Naive B cell (primary cell): ENCODE measurements around the gene MSH6. TPM values are rescaled to one million over a fixed set of nuclear protein-coding genes. Genes with fewer than 3 reads are reported as not detected.

Source experiments
- ATAC-seq, 2 donors: fragments of 150-1000 bp; cut with Tn5 transposase; 2 replicates each; pipeline ENCODE4 v1.10.0; 2021; ENCODE audit warnings: low read depth in 2 of 2, mild to moderate bottlenecking in 2 of 2, moderate library complexity in 2 of 2
- DNase-seq: peaks from one replicate; pipeline ENCODE4 v3.0.0; 2022
- H3K27ac Mint-ChIP-seq, 6 donors: one replicate each; pipeline ENCODE4 v1.8.0; 2020 to 2022; ENCODE audit warnings: mild to moderate bottlenecking in 6 of 6, mixed read lengths in 6 of 6, moderate library complexity in 5 of 6, inconsistent platforms in 2 of 6
- H3K27me3 Mint-ChIP-seq, 3 donors: one replicate each; pipeline ENCODE4 v1.8.0; 2021 to 2022; ENCODE audit warnings: mixed read lengths in 3 of 3, mild to moderate bottlenecking in 1 of 3
- H3K36me3 Mint-ChIP-seq, 2 donors: one replicate each; pipeline ENCODE4 v1.8.0; 2020 to 2022; ENCODE audit warnings: mixed read lengths in 2 of 2, inconsistent platforms in 1 of 2, mild to moderate bottlenecking in 1 of 2
- H3K4me1 Mint-ChIP-seq, 3 donors: one replicate each; pipeline ENCODE4 v1.8.0; 2020 to 2022; ENCODE audit warnings: mixed read lengths in 3 of 3, inconsistent platforms in 1 of 3, mild to moderate bottlenecking in 1 of 3, moderate library complexity in 1 of 3
- H3K4me3 Mint-ChIP-seq, 8 donors: one replicate each; pipeline ENCODE4 v1.8.0; 2020 to 2022; ENCODE audit warnings: mild to moderate bottlenecking in 8 of 8, mixed read lengths in 8 of 8, moderate library complexity in 8 of 8, inconsistent platforms in 2 of 8
- H3K9me3 Mint-ChIP-seq, 7 donors: one replicate each; pipeline ENCODE4 v1.8.0; 2020 to 2022; ENCODE audit warnings: mixed read lengths in 7 of 7, mild to moderate bottlenecking in 5 of 7, inconsistent platforms in 2 of 7, moderate library complexity in 1 of 7
- polyA plus RNA-seq, 6 donors: library from polyadenylated mRNA; unstranded; fragments of 300-500 nt; fragmentation: Illumina TruSeq; gene quantifications; one replicate each; pipeline ENCODE4 v1.2.3, GENCODE V29; 2021; ENCODE audit warnings: low read depth in 6 of 6

The MSH6 gene
- polyA plus RNA-seq, 6 donors from 2014 or later, result 10.5 to 30.1 (median 15.3) TPM

DNA sequence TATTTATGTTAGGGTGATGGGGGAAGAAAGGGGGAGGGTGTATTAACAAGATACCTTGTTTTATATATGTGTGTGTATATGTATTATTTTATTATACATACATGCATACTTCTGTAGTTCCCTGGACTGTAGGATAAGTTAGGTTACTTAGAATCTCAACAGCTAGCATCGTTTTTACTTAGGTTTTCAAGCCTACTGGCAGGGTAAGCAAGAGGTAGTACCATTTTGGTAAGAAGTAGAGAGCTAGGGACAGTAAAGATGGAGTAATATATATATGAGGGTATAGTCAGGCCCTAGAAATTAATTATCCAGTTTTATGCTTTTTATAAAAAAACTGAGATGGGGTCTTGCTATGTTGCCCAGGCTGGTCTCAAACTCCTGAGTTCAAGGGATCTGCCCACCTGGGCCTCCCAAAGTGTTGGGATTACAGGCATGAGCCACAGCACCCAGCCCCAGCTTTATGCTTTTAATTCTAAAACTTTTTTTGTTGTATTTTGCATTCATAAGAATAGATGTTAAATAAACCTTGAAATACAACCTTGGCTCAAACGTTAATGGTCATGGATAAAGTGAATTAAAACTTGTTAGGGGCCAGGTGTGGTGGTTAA lies 13.2 kb downstream of the MSH6 start:
- peaks cover 10 to 32% of the 10 kb centered on the region in 2 donors for H3K36me3 Mint-ChIP-seq
- H3K27ac Mint-ChIP-seq, result peak overlapping the region in 1 of 6 donors; percentile 39
- H3K4me1 Mint-ChIP-seq, result peaks cover 0 to 13% (median 5%) of the 10 kb centered on the region in 3 donors
- no peaks in the 10 kb centered on the region for H3K27me3 Mint-ChIP-seq
- no peak for DNase-seq
- no peaks in the 10 kb centered on the region for H3K9me3 Mint-ChIP-seq
- ATAC-seq, result no peak
- H3K4me3 Mint-ChIP-seq, result no peak overlapping the region

DNA sequence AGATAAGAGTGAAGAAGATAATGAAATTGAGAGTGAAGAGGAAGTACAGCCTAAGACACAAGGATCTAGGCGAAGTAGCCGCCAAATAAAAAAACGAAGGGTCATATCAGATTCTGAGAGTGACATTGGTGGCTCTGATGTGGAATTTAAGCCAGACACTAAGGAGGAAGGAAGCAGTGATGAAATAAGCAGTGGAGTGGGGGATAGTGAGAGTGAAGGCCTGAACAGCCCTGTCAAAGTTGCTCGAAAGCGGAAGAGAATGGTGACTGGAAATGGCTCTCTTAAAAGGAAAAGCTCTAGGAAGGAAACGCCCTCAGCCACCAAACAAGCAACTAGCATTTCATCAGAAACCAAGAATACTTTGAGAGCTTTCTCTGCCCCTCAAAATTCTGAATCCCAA lies 15.7 kb downstream of the MSH6 start:
- H3K27ac Mint-ChIP-seq, result peak overlapping the region in 4 of 6 donors; percentile 15 to 89 (median 46)
- H3K4me1 Mint-ChIP-seq, result peaks cover 0 to 13% (median 5%) of the 10 kb centered on the region in 3 donors
- H3K27me3 Mint-ChIP-seq, result no peaks in the 10 kb centered on the region
- H3K4me3 Mint-ChIP-seq, result no peak overlapping the region
- no peak for DNase-seq
- H3K9me3 Mint-ChIP-seq, result peaks cover 3 to 9% (median 7%) of the 10 kb centered on the region in 7 donors
- ATAC-seq, result no peak
- peaks cover 19 to 42% of the 10 kb centered on the region in 2 donors for H3K36me3 Mint-ChIP-seq

GRCh38 chr2:47799031-47799609 lies 16.2 kb downstream of the MSH6 start:
- Mint-ChIP-seq H3K27ac (peak overlapping the region in 3 of 6 donors; percentile 18 to 41 (median 33)), H3K4me3 (peak overlapping the region in 1 of 8 donors; percentile 48), H3K4me1 (peaks cover 0 to 13% (median 5%) of the 10 kb centered on the region in 3 donors), H3K27me3 (no peaks in the 10 kb centered on the region), H3K9me3 (peaks cover 3 to 10% (median 7%) of the 10 kb centered on the region in 7 donors), H3K36me3 (peaks cover 21 to 47% of the 10 kb centered on the region in 2 donors)
- DNase-seq (no peak), ATAC-seq (no peak)

DNA sequence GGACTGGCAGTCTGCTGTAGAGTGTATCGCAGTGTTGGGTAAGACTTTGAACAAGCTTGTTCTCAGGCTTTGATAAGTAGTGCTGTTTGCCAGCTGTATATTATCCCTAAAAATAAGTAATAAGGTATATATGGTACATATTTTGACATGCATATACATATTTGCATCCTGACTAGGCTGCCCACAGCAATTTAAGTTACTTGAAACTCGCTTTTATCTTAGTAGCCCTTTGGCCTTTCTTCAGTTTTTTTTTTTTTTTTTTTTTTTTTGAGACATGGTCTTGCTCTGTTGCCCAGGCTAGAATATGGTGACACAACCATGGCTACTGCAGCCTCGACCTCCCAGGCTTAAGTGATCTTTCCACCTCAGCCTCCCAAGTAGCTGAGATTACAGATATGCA lies 18.2 kb downstream of the MSH6 start:
- Mint-ChIP-seq H3K27me3 (no peaks in the 10 kb centered on the region), H3K27ac (no peak overlapping the region), H3K36me3 (peaks cover 23 to 48% of the 10 kb centered on the region in 2 donors), H3K4me1 (peaks cover 0 to 13% (median 0%) of the 10 kb centered on the region in 3 donors), H3K9me3 (peaks cover 3 to 13% (median 7%) of the 10 kb centered on the region in 7 donors), H3K4me3 (no peak overlapping the region)
- no peak for ATAC-seq
- no peak for DNase-seq

DNA sequence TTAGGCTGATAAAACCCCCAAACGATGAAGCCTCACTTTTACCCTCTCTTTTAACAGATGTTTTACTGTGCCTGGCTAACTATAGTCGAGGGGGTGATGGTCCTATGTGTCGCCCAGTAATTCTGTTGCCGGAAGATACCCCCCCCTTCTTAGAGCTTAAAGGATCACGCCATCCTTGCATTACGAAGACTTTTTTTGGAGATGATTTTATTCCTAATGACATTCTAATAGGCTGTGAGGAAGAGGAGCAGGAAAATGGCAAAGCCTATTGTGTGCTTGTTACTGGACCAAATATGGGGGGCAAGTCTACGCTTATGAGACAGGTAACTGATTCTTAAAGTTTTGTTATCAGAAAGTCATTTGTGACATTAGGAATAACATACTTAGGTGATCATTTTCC lies 20.4 kb downstream of the MSH6 start:
- H3K36me3 Mint-ChIP-seq, result peaks cover 26 to 47% of the 10 kb centered on the region in 2 donors
- ATAC-seq, result no peak

DNA sequence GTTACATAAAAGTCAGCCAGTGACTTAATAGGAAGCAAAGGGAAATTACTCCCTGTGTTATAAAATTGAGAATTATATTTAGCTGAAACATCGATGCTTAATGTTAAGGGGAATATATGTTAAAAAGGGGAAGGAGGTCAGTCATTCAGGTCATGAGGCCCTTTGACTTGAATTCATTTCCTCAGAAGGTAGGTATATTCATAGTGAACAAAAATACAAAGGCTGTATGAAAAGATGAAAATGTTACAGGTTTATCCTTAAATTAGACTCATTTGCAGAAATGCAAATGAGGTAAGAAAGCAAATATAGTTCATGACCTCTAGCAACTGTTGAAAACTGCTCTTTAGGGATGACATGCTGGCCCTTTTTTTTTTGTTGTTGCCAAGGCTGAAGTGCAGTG lies 20.8 kb downstream of the MSH6 start:
- Mint-ChIP-seq H3K36me3 (peaks cover 22 to 43% of the 10 kb centered on the region in 2 donors), H3K27me3 (no peaks in the 10 kb centered on the region)

More for the DNA sequence above, 20.4 kb downstream of the MSH6 start:
- no peaks in the 10 kb centered on the region for H3K27me3 Mint-ChIP-seq
- peak overlapping the region in 1 of 6 donors; percentile 3 for H3K27ac Mint-ChIP-seq
- peaks cover 3 to 13% (median 7%) of the 10 kb centered on the region in 7 donors for H3K9me3 Mint-ChIP-seq
- peaks cover 0 to 11% (median 0%) of the 10 kb centered on the region in 3 donors for H3K4me1 Mint-ChIP-seq
- peak overlapping the region in 1 of 8 donors; percentile 81 for H3K4me3 Mint-ChIP-seq
- DNase-seq, result no peak

DNA sequence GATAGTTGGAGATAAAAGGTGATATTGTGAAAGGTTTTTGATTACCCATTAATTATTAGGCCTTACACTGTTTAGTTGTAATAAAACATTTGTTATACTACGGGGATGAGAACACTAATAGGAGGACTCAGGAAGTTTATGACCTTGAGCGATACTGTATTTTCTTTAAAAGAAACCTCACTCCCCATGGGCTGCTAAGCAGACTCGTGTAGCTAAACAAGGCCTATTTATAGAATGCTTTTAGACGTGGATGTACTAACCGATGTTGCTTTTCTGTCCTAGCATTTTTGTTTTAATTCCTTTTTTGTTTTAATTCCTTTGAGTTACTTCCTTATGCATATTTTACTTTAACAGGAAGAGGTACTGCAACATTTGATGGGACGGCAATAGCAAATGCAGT lies 22.9 kb downstream of the MSH6 start:
- H3K27me3 Mint-ChIP-seq, result no peaks in the 10 kb centered on the region
- no peaks in the 10 kb centered on the region for H3K4me1 Mint-ChIP-seq

More for the DNA sequence above, 20.8 kb downstream of the MSH6 start:
- no peak overlapping the region for H3K4me3 Mint-ChIP-seq
- DNase-seq (no peak), ATAC-seq (no peak)
- no peak overlapping the region for H3K27ac Mint-ChIP-seq
- H3K4me1 Mint-ChIP-seq, result peaks cover 0 to 7% (median 0%) of the 10 kb centered on the region in 3 donors
- H3K9me3 Mint-ChIP-seq, result peaks cover 3 to 13% (median 7%) of the 10 kb centered on the region in 7 donors

GRCh38 chr2:47808614-47809013 lies 25.7 kb downstream of the MSH6 start:
- Mint-ChIP-seq H3K9me3 (peaks cover 0 to 6% (median under 1%) of the 10 kb centered on the region in 7 donors), H3K36me3 (peaks cover 8 to 31% of the 10 kb centered on the region in 2 donors), H3K27me3 (no peaks in the 10 kb centered on the region), H3K27ac (peak overlapping the region in 2 of 6 donors; percentile 39 to 46), H3K4me3 (peak overlapping the region in 1 of 8 donors; percentile 12), H3K4me1 (peaks cover 0 to 4% (median 0%) of the 10 kb centered on the region in 3 donors)
- DNase-seq, result no peak
- no peak for ATAC-seq

More for the DNA sequence above, 22.9 kb downstream of the MSH6 start:
- no peak overlapping the region for H3K4me3 Mint-ChIP-seq
- no peak overlapping the region for H3K27ac Mint-ChIP-seq
- ATAC-seq, result no peak
- peaks cover 3 to 13% (median 7%) of the 10 kb centered on the region in 7 donors for H3K9me3 Mint-ChIP-seq
- H3K36me3 Mint-ChIP-seq, result peaks cover 17 to 32% of the 10 kb centered on the region in 2 donors
- DNase-seq, result no peak

DNA sequence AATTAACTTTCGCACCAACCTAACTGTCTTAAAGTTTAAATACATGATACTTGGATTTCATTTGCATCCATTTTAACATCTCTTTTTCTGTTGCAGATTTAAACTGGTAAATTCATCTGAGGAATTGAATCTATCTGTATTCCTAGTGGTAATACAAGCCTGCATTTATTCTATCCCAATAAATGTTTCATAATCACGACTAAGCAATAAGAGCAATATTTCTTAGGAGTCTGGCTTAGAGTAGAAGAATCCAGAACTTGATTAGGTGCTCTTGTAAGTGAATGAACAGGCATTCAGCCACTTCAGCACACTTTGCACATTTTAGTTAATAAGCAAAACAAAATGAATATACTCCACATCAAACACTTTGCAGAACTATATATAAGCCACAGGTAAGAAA lies 27.0 kb downstream of the MSH6 start:
- Mint-ChIP-seq H3K4me1 (peaks cover 0 to 7% (median 0%) of the 10 kb centered on the region in 3 donors), H3K9me3 (peaks cover 0 to 2% (median 0%) of the 10 kb centered on the region in 7 donors), H3K4me3 (no peak overlapping the region), H3K36me3 (peaks cover 11 to 23% of the 10 kb centered on the region in 2 donors), H3K27me3 (no peaks in the 10 kb centered on the region), H3K27ac (no peak overlapping the region)
- DNase-seq (no peak), ATAC-seq (no peak)

DNA sequence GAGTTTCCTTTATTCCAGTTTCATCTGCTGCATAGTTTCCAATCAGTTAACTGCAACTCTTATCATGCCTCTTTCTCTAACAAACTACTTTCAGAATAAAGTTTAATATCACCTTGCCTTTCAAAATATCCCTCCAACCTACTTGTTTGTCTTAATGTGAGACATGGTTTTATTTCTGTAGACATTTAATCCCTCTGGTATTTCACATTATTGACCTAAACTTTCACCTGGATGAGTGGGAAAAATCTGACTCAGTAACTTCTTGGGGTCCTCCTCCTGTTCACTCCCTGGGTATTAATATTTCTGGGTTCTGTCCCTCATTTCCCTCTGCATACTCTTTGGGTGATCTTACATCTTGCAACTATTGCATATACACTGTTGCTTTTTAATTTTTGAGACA lies 27.9 kb downstream of the MSH6 start:
- DNase-seq (no peak), ATAC-seq (no peak)
- H3K4me1 Mint-ChIP-seq, result peaks cover 0 to 8% (median 0%) of the 10 kb centered on the region in 3 donors
- H3K36me3 Mint-ChIP-seq, result peaks cover 11 to 26% of the 10 kb centered on the region in 2 donors
- H3K4me3 Mint-ChIP-seq, result no peak overlapping the region
- H3K9me3 Mint-ChIP-seq, result no peaks in the 10 kb centered on the region
- H3K27ac Mint-ChIP-seq, result peak overlapping the region in 5 of 6 donors; percentile 17 to 78 (median 53)
- H3K27me3 Mint-ChIP-seq, result no peaks in the 10 kb centered on the region

- H3K4me3 Mint-ChIP-seq, result no peak overlapping the region
- no peaks in the 10 kb centered on the region for H3K27me3 Mint-ChIP-seq
- no peak for ATAC-seq
- no peaks in the 10 kb centered on the region for H3K9me3 Mint-ChIP-seq
- peak overlapping the region; percentile 17 to 79 (median 56) for H3K27ac Mint-ChIP-seq
- peaks cover 5 to 26% of the 10 kb centered on the region in 2 donors for H3K36me3 Mint-ChIP-seq
- no peak for DNase-seq
- H3K4me1 Mint-ChIP-seq, result peaks cover 0 to 8% (median 0%) of the 10 kb centered on the region in 3 donors
Measured at GRCh38 chr2:47811668-47812067, 28.7 kb downstream of the MSH6 start.

- Mint-ChIP-seq H3K4me3 (no peak overlapping the region), H3K27ac (peak overlapping the region in 2 of 6 donors; percentile 33 to 69), H3K9me3 (no peaks in the 10 kb centered on the region), H3K4me1 (peaks cover 0 to 12% (median 0%) of the 10 kb centered on the region in 3 donors), H3K27me3 (no peaks in the 10 kb centered on the region), H3K36me3 (peaks cover 12 to 16% of the 10 kb centered on the region in 2 donors)
- ATAC-seq (peak; percentile 33 to 72), DNase-seq (no peak)
Measured at GRCh38 chr2:47815764-47816163, 32.8 kb downstream of the MSH6 start.

GRCh38 chr2:47818777-47819176 lies 35.8 kb downstream of the MSH6 start:
- ATAC-seq, result no peak
- Mint-ChIP-seq H3K27ac (peak overlapping the region in 3 of 6 donors; percentile 37 to 64 (median 49)), H3K36me3 (peaks cover 8 to 18% of the 10 kb centered on the region in 2 donors), H3K9me3 (no peaks in the 10 kb centered on the region), H3K4me1 (peaks cover 0 to 7% (median 0%) of the 10 kb centered on the region in 3 donors), H3K4me3 (no peak overlapping the region), H3K27me3 (no peaks in the 10 kb centered on the region)
- DNase-seq, result no peak

DNA sequence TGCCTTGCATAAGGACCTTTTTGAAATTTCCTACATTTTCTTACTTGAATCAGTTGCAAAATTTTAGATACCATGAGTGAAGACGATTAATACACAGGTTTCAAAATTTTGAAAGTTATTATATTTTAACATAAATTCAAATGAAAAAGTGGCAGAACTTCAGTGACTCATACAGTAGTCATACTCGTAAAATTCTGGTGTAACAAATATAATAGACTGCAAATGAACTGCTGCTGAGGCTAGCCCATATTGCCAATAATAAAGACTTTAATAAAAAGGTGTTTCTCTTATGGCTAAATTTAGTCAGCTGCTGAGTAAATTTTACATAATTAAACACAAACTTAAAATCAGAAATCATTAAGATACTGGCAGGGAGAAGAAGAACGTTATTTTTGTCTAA lies 36.9 kb downstream of the MSH6 start:
- peak overlapping the region in 1 of 6 donors; percentile 23 for H3K27ac Mint-ChIP-seq
- H3K4me3 Mint-ChIP-seq, result no peak overlapping the region

More for the DNA sequence above, 36.9 kb downstream of the MSH6 start:
- Mint-ChIP-seq H3K4me1 (peaks cover 0 to 5% (median 0%) of the 10 kb centered on the region in 3 donors), H3K27me3 (no peaks in the 10 kb centered on the region), H3K9me3 (no peaks in the 10 kb centered on the region), H3K36me3 (peaks cover 4 to 16% of the 10 kb centered on the region in 2 donors)
- DNase-seq (no peak), ATAC-seq (no peak)
